ENCODE data around the gene HOXC13. TPM values are rescaled to one million over a fixed set of nuclear protein-coding genes. Genes with fewer than 3 reads are reported as not detected.

Gene HOXC13
- total RNA-seq, 4 donors from 2014 or later, result not detected

- no peaks in the 10 kb centered on the region for H3K9me3 ChIP-seq
- 8 to 11% methylated on average over 15 to 17 of the region's 17 CpGs for WGBS, 2 donors
- intact Hi-C loops (cut with DNase I), result no loop called here
- H3K27me3 ChIP-seq, result peaks cover 91% of the 10 kb centered on the region
- peak overlapping the region in 1 of 3 donors; percentile 27 for H3K4me3 ChIP-seq (replicated peaks in 1 of 3)
- no peak overlapping the region for H3K27ac ChIP-seq
- no peaks in the 10 kb centered on the region for H3K36me3 ChIP-seq
- peaks cover 7 to 34% of the 10 kb centered on the region in 2 donors for H3K4me1 ChIP-seq
- TF ChIP-seq CTCF (IDR thresholded peaks at IDR 0.05), result no peak
- no peak for TF ChIP-seq POLR2A (IDR thresholded peaks at IDR 0.05)
- DNase-seq, result no peak
These were observed 56.4 kb downstream of the HOXC13 start for GRCh38 chr12:53995002-53995377.

- intact Hi-C loops (cut with DNase I), result no loop called here
- TF ChIP-seq CTCF (IDR thresholded peaks at IDR 0.05), result no peak
- TF ChIP-seq POLR2A (IDR thresholded peaks at IDR 0.05), result no peak
- WGBS, 2 donors, result 5 to 7% methylated on average over 26 to 39 of the region's 48 CpGs
- Histone ChIP-seq H3K27me3 (peaks cover 91% of the 10 kb centered on the region), H3K27ac (no peak overlapping the region), H3K4me1 (peaks cover 11 to 40% of the 10 kb centered on the region in 2 donors), H3K9me3 (no peaks in the 10 kb centered on the region), H3K36me3 (no peaks in the 10 kb centered on the region), H3K4me3 (replicated peaks in 1 of 3) (peak overlapping the region in 2 of 3 donors; percentile 5 to 27)
- DNase-seq, result no peak
These were observed 57.0 kb downstream of the HOXC13 start for GRCh38 chr12:53995378-53996239.

MicroRNAs within 50 kb of the gene (microRNA counts, 767-probe panel; counts per million panel counts)
- 0 to 2,875 counts per million in 2 donors for microRNA hsa-miR-196a-5p

Small RNA genes lying within 50 kb of the gene (microRNA-seq; reads per million reads assigned to microRNA genes)
- 7.7 reads per million, percentile 21 among the genes with 10 or more reads in this experiment for gene MIR196A2

Small RNA genes lying within 50 kb of the gene (small RNA-seq; reads per million reads assigned to genes)
- not detected for gene AC012531.3
- gene AC012531.4, result not detected
- 0.28 reads per million for gene MIR196A2
- not detected for gene RF01905
- not detected for gene RF01906

Other genes starting within 250 kb of the HOXC13 start
- gene CALCOCO1, start 211.4 kb upstream of the HOXC13 start, total RNA-seq, result 100 to 1,000 TPM; 153 to 212 (median 155) TPM
- gene CISTR, start 186.9 kb upstream of the HOXC13 start, total RNA-seq, result not detected
- not detected for gene HOXC12, start 16.1 kb downstream of the HOXC13 start, total RNA-seq
- not detected for gene HOXC11, start 34.3 kb downstream of the HOXC13 start, total RNA-seq
- not detected for gene HOTAIR, start 36.1 kb downstream of the HOXC13 start, total RNA-seq
- not detected for gene HOXC10, start 46.3 kb downstream of the HOXC13 start, total RNA-seq
- gene HOXC9, start 61.3 kb downstream of the HOXC13 start, total RNA-seq, result under 1 TPM in 2 of 4 donors, not detected in 2; 0.22 to 0.27 TPM
- gene HOXC8, start 70.2 kb downstream of the HOXC13 start, total RNA-seq, result not detected
- gene HOXC6, start 89.6 kb downstream of the HOXC13 start, total RNA-seq, result not detected
- gene HOXC5, start 94.2 kb downstream of the HOXC13 start, total RNA-seq, result under 1 TPM in 1 of 4 donors, not detected in 3; 0.27 TPM
- gene HOXC4, start 115.0 kb downstream of the HOXC13 start, total RNA-seq, result under 1 TPM in 2 of 4 donors, not detected in 2; 0.22 to 0.27 TPM